BLaER1 treated with 17β-estradiol and CSF1 and Interleukin-3, amounts not matched to agents 10 nM and 100 nM (cell line): Measurements from ENCODE around the gene CLSTN1.

ENCODE experiments used
- H3K27ac ChIP-seq, 11 experiments: shearing (Covaris generic); formaldehyde crosslinking; 2 replicates each; pipeline ENCODE4 v1.8.1; 2022
- H3K27me3 ChIP-seq, 11 experiments: shearing (Covaris generic); formaldehyde crosslinking; 2 replicates each; pipeline ENCODE4 v1.8.1; 2022
- H3K36me3 ChIP-seq, 11 experiments: shearing (Covaris generic); formaldehyde crosslinking; 2 replicates each; pipeline ENCODE4 v1.8.1; 2022
- H3K4me1 ChIP-seq, 10 experiments: shearing (Covaris generic); formaldehyde crosslinking; 2 replicates each; pipeline ENCODE4 v1.8.1; 2022
- H3K4me2 ChIP-seq, 11 experiments: shearing (Covaris generic); formaldehyde crosslinking; 2 replicates each; pipeline ENCODE4 v1.8.1; 2022
- H3K4me3 ChIP-seq, 10 experiments: shearing (Covaris generic); formaldehyde crosslinking; 2 replicates each; pipeline ENCODE4 v1.8.1; 2022
- H3K9ac ChIP-seq, 11 experiments: shearing (Covaris generic); formaldehyde crosslinking; 2 replicates each; pipeline ENCODE4 v1.8.1; 2022
- H3K9me3 ChIP-seq, 11 experiments: shearing (Covaris generic); formaldehyde crosslinking; replicated peaks in 1 of 11; 2 replicates each; pipeline ENCODE4 v1.8.1; 2022
- H4K20me1 ChIP-seq, 11 experiments: shearing (Covaris generic); formaldehyde crosslinking; 2 replicates each; pipeline ENCODE4 v1.8.1; 2022
- Cebpa-rat ChIP-seq, 11 experiments: shearing (Covaris generic); IDR thresholded peaks; 2 replicates each; pipeline ENCODE4 v1.8.1; 2022

Gene CLSTN1

GRCh38 chr1:9842073-9842711, 18.4 kb upstream of the CLSTN1 start:
- Histone ChIP-seq H3K36me3 (no peaks in the 10 kb centered on the region), H3K9me3 (no peaks in the 10 kb centered on the region), H3K27me3 (no peaks in the 10 kb centered on the region), H4K20me1 (peaks cover 0 to 9% (median 0%) of the 10 kb centered on the region in 11 experiments; a peak in 1 of 22 replicates), H3K4me2 (peak overlapping the region in 8 of 11 experiments; percentile 23 to 61 (median 48); a peak in 12 of 22 replicates), H3K4me3 (no peak overlapping the region), H3K9ac (no peak overlapping the region), H3K27ac (no peak overlapping the region), H3K4me1 (peaks cover 0 to 46% (median 36%) of the 10 kb centered on the region in 10 experiments; a peak in 16 of 20 replicates)
- no peak for TF ChIP-seq Cebpa-rat (IDR thresholded peaks at IDR 0.05)

- Histone ChIP-seq H4K20me1 (peaks cover 0 to 6% (median 0%) of the 10 kb centered on the region in 11 experiments; a peak in 1 of 22 replicates), H3K9ac (no peak overlapping the region), H3K9me3 (no peaks in the 10 kb centered on the region), H3K4me1 (peaks cover 2 to 51% (median 42%) of the 10 kb centered on the region in 10 experiments; a peak in 18 of 20 replicates), H3K4me2 (peak overlapping the region in 4 of 11 experiments; percentile 38 to 61 (median 61); a peak in 6 of 22 replicates), H3K36me3 (no peaks in the 10 kb centered on the region), H3K27ac (no peak overlapping the region), H3K4me3 (no peak overlapping the region), H3K27me3 (no peaks in the 10 kb centered on the region)
- TF ChIP-seq Cebpa-rat (IDR thresholded peaks at IDR 0.05): no peak
These were observed 17.7 kb upstream of the CLSTN1 start for GRCh38 chr1:9841460-9841859.

DNA sequence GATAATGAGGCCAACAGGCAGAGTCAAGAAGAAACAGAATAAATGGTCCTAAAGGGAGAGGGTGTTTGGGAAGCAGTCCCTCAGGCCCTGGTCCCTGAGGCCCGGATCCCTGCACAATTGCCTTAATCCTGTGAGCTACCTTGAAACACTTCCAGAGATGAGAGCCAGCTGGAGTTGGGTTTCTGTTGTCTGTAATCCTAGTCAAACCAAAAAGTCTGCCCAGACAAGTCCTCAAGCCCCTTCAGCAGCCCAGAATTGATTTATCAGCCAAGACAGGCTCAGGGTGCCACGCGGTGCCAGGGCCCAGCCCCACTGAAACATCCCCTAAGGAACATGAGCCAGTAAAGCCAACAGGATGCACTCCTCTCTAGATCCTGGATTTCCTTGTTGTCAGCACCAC, 16.4 kb upstream of the CLSTN1 start:
- Histone ChIP-seq H4K20me1 (peaks cover 0 to 7% (median 0%) of the 10 kb centered on the region in 11 experiments; a peak in 1 of 22 replicates), H3K9me3 (no peaks in the 10 kb centered on the region), H3K36me3 (no peaks in the 10 kb centered on the region), H3K4me1 (peaks cover 15 to 63% (median 54%) of the 10 kb centered on the region in 10 experiments), H3K4me2 (no peak overlapping the region), H3K27me3 (no peaks in the 10 kb centered on the region), H3K9ac (no peak overlapping the region), H3K4me3 (no peak overlapping the region), H3K27ac (no peak overlapping the region)
- no peak for TF ChIP-seq Cebpa-rat (IDR thresholded peaks at IDR 0.05)

- H3K27me3 ChIP-seq: no peaks in the 10 kb centered on the region
These were observed 15.2 kb upstream of the CLSTN1 start for GRCh38 chr1:9838946-9839345.

DNA sequence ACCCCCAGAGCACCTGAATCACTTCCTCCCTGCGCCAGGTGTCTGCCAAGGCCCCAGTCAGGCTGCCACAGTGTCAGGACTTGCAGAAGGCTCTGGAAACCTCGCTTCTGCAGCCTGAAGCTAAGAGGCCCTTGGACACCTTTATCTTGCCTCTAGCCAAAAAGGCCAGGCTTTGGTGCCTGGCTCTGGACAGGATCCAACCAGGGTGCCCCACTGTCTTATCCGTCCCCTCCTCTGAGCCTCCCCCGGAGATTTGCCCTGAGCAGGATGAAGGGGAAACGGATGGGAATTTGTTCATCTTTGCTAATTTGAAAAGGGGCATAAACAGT, 12.8 kb upstream of the CLSTN1 start:
- H3K27ac ChIP-seq: no peak overlapping the region
- TF ChIP-seq Cebpa-rat (IDR thresholded peaks at IDR 0.05): no peak
- H3K4me2 ChIP-seq: peak overlapping the region in 9 of 11 experiments; percentile 68 to 84 (median 73); a peak in 15 of 22 replicates

More at GRCh38 chr1:9838946-9839345, 15.2 kb upstream of the CLSTN1 start:
- no peaks in the 10 kb centered on the region for H3K36me3 ChIP-seq
- H3K9ac ChIP-seq: no peak overlapping the region
- H3K4me2 ChIP-seq: no peak overlapping the region
- peaks cover 27 to 63% (median 54%) of the 10 kb centered on the region in 10 experiments for H3K4me1 ChIP-seq
- peaks cover 0 to 7% (median 0%) of the 10 kb centered on the region in 11 experiments; a peak in 1 of 22 replicates for H4K20me1 ChIP-seq
- no peak for TF ChIP-seq Cebpa-rat (IDR thresholded peaks at IDR 0.05)
- H3K4me3 ChIP-seq: no peak overlapping the region
- H3K27ac ChIP-seq: no peak overlapping the region
- no peaks in the 10 kb centered on the region for H3K9me3 ChIP-seq

DNA sequence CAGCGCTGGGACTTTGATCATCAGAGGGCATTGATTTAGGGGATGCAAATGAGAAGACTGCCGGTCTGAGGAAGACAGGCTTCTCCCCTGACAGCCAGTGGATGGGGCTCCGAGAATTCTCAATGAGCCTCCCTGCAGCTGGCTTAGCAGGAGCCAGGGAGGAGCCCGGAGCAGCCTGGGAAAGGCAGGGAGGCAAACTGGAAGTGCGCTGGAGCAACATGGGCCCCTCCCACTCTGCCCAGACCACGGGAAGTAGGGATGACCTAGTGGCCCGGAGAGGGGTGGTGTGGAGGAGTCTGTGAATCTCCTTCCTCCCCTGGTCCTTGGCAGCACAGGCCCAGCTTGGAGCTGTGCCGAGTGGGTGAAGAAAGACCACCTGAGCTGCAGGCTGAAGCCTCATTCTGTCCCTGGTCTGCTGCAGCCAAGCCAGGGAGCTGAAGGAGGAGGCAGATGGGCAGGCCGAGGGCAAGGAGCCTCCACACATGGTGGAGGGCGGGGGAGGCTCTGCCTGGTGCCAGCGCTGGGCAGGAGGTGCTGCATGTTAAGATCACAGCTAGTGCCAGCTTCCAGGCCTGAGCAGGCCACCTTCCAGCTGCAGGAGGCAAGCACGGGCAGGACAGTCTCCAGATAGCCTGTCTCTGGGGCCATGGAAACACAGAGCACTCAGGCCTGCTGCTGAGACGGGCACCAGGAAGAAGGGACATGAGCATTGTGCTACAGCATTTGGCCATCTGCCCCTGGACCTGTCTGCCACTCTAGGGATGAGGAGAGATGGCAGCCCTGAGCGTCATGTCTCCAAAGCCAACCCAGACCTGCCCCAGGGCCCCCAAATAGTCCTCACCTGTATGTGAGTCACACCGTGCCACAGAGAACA, 12.2 kb upstream of the CLSTN1 start:
- H3K4me2 ChIP-seq: peak overlapping the region; percentile 57 to 84 (median 72)

More for the DNA sequence above, 12.8 kb upstream of the CLSTN1 start:
- Histone ChIP-seq H4K20me1 (peaks cover 0 to 7% (median 0%) of the 10 kb centered on the region in 11 experiments; a peak in 1 of 22 replicates), H3K9ac (no peak overlapping the region), H3K4me1 (peaks cover 29 to 40% (median 34%) of the 10 kb centered on the region in 10 experiments), H3K9me3 (no peaks in the 10 kb centered on the region), H3K36me3 (no peaks in the 10 kb centered on the region), H3K4me3 (no peak overlapping the region), H3K27me3 (no peaks in the 10 kb centered on the region)

GRCh38 chr1:9835404-9835757, 11.6 kb upstream of the CLSTN1 start:
- Histone ChIP-seq H3K27ac (no peak overlapping the region), H3K9me3 (no peaks in the 10 kb centered on the region), H3K9ac (peak overlapping the region in 7 of 11 experiments; percentile 13 to 56 (median 29); a peak in 6 of 22 replicates), H3K4me1 (peaks cover 29 to 40% (median 33%) of the 10 kb centered on the region in 10 experiments), H4K20me1 (peaks cover 0 to 7% (median 0%) of the 10 kb centered on the region in 11 experiments; a peak in 1 of 22 replicates), H3K36me3 (no peaks in the 10 kb centered on the region), H3K27me3 (no peaks in the 10 kb centered on the region), H3K4me2 (peak overlapping the region; percentile 57 to 84 (median 72)), H3K4me3 (no peak overlapping the region)
- TF ChIP-seq Cebpa-rat (IDR thresholded peaks at IDR 0.05): no peak

More for the DNA sequence above, 12.2 kb upstream of the CLSTN1 start:
- Histone ChIP-seq H4K20me1 (peaks cover 0 to 7% (median 0%) of the 10 kb centered on the region in 11 experiments; a peak in 1 of 22 replicates), H3K27ac (no peak overlapping the region), H3K36me3 (no peaks in the 10 kb centered on the region), H3K9me3 (no peaks in the 10 kb centered on the region), H3K9ac (peak overlapping the region in 7 of 11 experiments; percentile 13 to 56 (median 29); a peak in 6 of 22 replicates), H3K4me1 (peaks cover 29 to 40% (median 33%) of the 10 kb centered on the region in 10 experiments), H3K27me3 (no peaks in the 10 kb centered on the region), H3K4me3 (no peak overlapping the region)
- TF ChIP-seq Cebpa-rat (IDR thresholded peaks at IDR 0.05): no peak

GRCh38 chr1:9833632-9834031, 9.9 kb upstream of the CLSTN1 start:
- Histone ChIP-seq H3K27me3 (no peaks in the 10 kb centered on the region), H3K36me3 (no peaks in the 10 kb centered on the region), H3K9ac (no peak overlapping the region), H3K9me3 (no peaks in the 10 kb centered on the region), H3K4me2 (peak overlapping the region in 3 of 11 experiments; percentile 43 to 67 (median 44); a peak in 6 of 22 replicates), H3K4me3 (no peak overlapping the region), H3K4me1 (peaks cover 29 to 40% (median 33%) of the 10 kb centered on the region in 10 experiments), H4K20me1 (peaks cover 0 to 7% (median 0%) of the 10 kb centered on the region in 11 experiments; a peak in 1 of 22 replicates), H3K27ac (no peak overlapping the region)
- TF ChIP-seq Cebpa-rat (IDR thresholded peaks at IDR 0.05): no peak
